Kidney glomerular epithelial cell (primary cell): ENCODE measurements around the gene ECM1.

Source experiments
- DNase-seq: peaks from one replicate; lab custom pipeline; 2025; lab: John Stamatoyannopoulos, UW

The ECM1 gene

DNA sequence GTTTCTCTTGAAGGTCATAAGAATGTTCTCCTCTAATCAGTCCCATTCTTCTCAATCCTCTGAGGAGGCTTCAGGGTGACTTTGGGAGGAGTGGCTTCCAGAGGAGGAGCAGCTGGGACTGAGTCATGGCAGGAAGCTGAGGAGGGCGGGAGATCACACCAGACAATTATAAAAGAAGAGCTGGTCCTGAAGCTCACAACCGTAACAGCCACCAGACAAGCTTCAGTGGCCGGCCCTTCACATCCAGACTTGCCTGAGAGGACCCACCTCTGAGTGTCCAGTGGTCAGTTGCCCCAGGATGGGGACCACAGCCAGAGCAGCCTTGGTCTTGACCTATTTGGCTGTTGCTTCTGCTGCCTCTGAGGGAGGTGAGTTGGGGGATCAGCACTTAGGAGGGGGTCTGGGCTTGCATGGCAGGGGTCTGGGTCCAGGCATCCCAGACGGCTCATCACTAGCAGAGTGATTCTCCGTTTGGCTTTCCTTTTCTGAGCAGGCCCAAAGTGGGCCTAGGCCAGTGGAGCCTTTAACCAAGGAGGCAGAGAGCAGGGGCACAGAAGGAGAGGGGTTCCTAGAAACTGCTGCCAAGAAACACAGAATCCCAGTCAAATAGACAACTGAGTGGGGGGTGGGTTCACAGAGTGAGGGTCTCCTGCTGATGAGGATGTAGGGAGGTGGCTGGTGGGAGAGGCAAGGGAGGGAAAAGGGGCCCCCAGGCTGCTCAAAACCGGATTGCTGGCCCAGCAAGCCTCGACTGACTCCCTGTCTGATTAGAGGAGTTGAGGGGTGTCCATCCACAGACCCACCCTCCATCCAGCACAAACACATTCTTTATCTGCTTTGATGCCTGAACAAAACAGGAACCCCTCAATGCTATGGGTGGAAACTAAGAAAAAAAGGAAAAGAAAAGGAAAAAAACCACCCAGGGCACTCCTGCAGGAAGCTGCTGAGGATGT lies at the start of gene ECM1:
Gene ECM1 (plus strand): TSS at position 198 of the 953 bp plus-strand sequence. CDS start 101 bp downstream, at position 299.
- peak; percentile 20 for DNase-seq

DNA sequence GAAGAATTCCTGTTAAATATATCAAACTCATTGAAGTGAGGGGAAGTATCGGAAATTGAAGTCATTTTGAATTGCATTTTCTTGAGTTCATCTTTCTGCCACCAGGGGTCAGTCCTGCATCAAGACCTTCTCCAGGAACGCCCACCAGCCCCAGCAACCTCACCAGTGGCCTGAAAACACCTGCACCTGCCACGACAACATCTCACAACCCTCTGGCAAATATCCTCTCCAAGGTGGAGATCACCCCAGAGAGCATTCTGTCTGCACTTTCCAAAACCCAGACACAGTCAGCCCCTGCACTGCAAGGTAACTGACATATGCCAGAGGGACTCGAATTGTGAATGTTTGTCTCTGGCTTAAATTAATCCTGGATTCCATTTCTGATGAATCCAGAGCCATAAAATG lies 43.5 kb upstream of the ECM1 start:
- peak; percentile 56 for DNase-seq

DNA sequence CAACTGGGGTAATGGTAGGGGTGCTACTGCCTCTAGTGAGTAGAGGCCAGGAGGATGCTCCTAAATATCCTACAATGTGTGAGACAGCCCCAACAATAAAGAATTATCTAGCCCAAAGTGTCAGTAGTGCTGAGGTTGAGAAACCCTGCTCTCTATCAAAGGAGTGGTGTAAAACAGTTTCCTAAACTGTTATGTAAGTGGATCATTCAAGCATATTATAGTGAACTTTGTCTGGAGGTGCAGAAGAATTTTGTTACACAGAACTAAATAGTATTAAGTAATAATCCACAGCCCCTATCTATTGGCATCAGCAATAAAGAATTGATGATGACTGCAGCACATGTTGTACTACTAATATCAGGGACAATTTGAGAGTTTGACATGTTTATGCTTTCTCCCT lies 40.9 kb upstream of the ECM1 start:
- DNase-seq, result no peak

DNA sequence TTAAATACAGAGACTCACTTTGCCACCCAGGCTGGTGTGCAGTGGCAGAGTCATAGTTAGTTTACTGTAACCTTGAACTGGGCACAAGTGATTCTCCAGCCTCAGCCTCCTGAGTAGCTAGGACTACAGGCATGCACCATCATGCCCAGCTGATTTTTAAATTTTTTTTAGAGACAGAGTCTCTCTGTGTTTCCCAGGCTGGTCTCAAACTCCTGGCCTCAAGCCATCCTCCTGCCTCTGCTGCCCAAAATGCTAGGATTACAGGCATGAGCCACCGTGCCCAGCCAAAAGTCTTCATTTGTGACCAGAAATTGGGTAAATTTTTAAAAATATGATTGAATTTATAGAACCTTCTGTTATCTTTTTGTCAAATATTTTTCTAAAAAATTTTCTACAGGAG lies 38.6 kb upstream of the ECM1 start:
- no peak for DNase-seq

DNA sequence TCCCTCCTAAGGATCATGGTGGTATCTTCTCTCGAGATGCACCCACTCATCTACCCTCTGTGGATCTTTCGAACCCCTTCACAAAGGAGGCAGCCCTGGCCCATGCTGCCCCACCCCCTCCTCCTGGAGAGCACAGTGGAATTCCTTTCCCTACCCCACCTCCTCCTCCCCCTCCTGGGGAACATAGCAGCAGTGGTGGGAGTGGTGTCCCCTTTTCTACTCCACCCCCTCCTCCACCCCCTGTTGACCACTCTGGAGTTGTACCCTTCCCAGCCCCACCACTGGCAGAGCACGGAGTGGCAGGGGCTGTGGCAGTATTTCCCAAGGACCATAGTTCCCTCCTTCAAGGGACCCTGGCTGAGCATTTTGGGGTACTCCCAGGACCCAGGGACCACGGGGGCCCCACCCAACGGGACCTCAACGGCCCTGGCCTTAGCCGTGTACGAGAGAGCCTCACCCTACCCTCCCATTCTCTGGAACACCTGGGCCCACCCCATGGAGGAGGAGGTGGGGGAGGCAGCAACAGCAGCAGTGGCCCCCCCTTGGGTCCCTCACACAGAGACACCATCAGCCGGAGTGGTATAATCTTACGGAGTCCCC lies 35.2 kb upstream of the ECM1 start:
- no peak for DNase-seq

DNA sequence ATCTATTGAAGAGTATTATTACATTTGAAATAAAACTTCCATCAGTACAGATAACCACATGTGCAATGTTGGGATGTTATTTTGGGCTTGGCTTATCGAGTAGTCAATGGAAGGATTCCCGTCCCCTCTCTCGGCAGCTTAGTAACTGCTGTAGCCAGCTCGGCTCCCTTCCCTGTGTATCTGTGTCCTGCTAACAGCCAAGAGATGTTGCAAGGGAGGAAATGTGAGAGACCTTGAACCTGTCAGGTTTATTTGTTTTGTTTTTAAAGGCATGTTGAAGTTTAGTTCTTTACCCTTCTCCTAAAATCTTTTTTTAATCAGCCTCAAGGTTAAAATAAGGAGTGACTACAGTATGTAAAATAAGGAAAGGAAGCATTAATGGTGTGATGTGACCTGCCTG lies 34.2 kb upstream of the ECM1 start:
- no peak for DNase-seq

DNA sequence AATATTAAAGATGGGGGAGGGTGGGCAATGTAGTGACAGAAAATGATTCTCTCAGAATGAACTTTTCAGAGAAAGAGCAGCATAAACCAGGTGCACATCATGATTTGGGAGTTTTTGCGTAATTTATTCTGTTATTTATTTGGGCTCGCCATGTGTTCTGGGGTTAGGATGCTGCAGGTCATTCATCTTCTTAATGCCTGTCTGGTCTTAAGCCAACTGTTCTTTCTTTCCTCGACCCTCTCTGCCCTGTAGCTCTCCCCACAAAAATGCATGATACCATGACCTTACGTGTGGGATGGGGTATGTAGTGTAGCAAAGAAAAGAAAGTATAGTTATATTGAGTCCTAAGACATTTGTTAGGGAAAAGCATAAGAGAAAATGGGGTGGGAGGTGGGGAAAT lies 33.0 kb upstream of the ECM1 start:
- DNase-seq, result no peak

DNA sequence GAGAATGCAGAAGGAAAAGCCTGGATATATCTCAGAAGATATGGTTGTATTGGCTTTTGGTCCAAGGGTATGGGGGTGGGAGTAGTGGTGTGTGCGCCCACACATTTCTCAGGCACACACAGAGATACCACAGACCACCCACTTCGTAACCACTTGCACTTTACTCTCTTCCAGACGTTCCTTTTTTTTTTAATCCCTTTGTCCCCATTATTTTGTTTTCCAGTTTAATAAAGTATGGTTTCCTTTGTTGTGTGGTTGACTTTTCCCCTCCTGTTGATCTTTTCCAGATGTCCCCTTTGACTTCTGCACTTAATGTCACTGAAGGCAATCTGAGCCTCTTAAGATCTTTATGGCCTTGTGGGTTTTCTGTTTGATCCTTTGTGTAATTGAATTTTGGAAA lies 31.2 kb upstream of the ECM1 start:
- no peak for DNase-seq

DNA sequence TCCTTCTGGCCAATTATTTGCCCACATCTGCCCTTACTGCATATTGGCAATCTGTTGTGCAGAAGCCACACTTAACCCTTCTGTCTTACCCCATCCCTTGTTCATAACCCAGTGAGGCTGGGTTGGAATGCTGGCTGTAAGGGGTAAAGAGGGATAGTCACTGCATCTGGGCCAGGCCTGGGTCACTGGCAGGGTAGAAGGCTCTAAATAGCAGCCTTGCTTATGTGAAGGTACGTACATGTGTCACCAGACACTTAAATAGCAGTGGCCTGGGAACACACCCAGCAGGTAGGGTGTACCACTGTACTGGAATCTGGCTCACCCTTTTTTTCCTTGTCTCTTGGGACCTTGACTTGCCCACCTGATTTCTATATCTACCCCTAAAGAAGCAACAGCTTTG lies 30.6 kb upstream of the ECM1 start:
- no peak for DNase-seq

DNA sequence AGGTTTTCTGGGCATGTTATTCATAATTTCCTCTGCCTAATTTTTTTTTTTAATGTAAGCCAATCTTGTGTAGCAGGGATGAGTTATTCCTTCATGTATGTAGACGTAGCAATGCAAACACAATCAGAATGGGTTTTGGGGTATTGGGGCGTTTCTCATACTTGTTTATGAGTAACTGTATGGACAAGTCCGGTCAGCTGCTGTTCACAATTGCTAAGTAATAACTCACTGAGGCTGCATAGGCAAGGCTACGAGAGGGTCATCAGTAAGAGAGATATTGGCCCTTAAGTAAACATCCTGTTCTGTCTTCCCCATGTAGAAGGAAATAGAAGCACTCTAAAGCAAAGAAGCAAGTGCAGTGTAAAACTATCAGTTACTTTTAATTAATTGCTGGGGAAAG lies 30.2 kb upstream of the ECM1 start:
- DNase-seq, result no peak

DNA sequence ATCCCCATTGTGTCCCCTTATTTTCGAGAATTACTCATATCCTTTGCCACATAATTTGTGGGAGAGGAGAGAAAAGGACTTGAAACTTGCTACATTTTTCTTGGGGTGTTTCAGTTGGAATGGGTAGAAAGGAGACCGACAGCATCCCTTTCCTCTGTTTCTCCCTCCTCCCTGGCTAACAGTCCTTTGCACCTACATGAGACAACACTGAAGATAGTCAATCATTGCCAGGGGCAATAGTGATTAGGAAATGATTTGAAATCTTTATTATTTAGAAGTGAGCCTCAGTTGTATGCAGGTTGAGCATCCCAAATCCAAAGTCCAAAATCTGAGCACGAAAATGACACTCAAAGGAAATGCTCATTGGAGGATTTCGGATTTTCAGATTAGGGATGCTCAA lies 28.5 kb upstream of the ECM1 start:
- DNase-seq, result no peak

DNA sequence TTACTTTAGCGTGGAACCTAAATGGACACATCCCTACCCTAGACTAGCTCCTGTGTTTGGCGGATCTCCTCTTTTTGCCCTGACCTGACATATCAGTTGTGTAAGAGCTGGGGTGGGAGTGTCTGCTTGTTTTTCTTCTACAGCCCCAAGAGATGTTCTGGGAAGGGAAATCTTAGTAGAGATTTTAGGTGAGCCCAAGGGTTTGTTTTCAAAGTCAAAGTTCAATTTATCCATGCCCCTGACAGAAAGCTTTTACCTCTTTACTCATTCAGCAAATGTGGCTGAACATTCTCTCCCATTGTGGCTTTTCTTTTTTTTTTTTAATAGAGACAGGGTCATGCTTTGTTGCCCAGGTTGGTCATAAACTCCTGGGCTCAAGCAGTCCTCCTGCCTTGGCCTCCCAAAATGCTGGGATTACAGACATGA lies 28.0 kb upstream of the ECM1 start:
- no peak for DNase-seq

DNA sequence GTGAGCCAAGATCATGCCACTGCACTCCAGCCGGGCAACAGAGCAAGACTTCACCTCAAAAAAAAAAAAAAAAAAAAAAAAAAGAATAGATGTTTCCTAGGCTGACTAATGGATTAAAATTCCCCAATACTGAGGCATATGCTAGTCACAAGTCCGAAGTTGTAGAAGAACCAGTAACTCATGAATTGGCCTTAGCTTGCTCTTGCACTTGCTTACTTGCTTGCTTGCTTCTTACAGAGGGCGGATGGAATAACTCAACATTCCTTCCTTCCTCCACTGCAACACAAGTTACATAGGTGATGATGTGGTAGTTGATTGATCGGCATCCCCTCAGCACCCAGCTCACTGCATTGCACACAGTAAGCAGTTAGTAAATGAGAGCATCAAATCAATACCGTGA lies 23.5 kb upstream of the ECM1 start:
- no peak for DNase-seq

DNA sequence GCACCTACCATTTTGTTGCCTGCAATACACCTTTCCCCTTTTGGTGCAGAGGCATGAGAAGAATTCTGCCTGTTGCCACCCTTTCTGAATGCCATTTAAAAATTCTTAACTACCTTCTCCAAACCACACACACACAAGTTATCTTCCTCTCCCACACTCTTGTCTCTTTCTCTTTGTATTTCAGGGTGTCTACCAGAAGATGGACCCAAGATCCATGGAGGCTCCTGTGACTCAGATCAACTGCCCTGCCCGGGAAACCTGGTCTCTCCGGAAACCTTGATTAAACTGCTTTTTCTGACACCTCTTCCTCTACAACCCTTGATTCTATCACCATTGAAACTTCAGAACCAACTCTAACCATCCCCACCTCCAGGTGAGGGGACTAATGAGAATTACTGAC lies 23.0 kb upstream of the ECM1 start:
- peak; percentile 18 for DNase-seq

DNA sequence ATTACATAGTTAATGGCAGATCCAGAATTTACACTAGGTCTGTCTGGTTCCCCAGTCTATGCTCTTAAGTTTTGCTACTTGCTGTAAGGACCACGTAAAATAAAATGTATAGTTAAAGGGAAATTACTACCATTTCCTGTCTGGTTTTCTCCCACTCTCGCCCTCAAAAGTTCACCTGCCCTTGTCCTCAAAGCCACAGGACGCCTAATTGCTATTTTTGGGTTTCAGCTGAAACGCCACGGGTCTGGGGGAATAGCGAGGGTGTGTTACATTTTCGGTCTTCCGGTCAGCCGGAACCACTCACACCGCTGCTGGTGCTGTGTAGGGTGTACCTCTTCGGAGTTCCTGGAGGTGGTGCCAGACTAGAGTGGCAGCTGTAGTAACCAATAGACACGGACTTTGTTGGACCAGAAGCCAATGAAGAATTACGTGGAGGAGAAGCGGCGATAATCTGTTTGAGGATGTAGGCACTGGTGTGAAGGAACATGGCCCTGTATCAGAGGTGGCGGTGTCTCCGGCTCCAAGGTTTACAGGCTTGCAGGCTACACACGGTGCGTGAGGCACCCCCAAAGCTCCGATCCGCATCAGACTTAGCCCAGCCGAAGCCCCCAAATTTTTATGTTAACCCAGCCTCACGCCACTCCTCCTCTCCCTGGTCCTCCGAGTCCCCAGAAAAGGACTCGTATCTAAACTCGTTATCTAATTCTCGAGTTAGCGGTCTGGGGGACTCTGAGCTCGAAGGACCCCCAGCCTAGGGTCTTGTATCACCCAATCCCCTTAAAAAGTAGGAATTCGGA lies 20.7 kb upstream of the ECM1 start, which contains the start of gene TARS2:
Gene TARS2 (plus strand): TSS at position 454 of the 797 bp plus-strand sequence. CDS start 32 bp downstream, at position 486.
- peak; percentile 99 for DNase-seq

DNA sequence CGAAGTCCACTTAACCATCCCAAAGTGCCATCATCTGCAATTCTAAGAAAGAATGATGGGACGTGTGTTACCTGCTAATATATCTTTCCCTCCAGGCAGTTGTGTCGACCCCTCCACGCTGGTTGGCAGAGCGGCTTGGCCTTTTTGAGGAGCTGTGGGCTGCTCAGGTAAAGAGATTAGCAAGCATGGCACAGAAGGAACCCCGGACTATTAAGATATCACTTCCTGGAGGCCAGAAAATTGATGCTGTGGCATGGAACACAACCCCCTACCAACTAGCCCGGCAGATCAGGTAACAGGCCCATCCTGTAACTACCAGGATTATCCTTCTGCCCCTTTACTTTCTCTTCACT lies 20.2 kb upstream of the ECM1 start:
- no peak for DNase-seq

DNA sequence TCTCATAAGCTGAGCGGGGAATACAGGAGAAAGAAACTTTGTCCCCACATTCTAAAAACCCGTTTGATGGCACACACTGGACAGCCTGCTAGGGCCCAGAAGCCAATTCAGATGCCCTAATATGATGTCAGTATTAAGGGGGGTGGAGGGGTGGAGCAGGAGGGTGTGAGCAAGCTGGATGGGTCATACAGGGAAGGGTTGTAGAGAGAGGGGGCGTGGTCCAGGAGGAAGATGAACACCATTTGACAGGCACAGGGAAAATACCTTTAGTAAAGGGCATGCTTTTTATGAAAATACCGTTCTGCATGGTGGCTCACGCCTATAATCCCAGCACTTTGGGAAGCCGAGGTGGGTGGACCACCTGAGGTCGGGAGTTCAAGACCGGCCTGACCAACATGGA lies 14.7 kb upstream of the ECM1 start:
- DNase-seq, result no peak

DNA sequence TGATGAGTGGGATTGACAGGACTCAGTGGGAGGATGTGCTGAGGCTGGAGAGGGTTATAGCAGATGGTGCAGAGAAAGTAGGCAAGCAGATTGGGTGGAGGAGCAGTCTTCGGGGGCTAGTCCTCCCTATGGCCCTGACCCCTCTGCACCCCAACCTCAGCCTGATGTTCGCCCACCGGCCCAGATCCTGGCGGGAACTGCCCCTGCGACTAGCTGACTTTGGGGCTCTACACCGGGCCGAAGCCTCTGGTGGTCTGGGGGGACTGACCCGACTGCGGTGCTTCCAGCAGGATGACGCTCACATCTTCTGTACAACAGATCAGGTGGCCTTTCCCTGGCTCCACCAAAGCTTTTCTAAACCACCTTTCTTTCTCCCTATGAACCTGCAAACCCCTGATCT lies 9.6 kb upstream of the ECM1 start:
- no peak for DNase-seq

DNA sequence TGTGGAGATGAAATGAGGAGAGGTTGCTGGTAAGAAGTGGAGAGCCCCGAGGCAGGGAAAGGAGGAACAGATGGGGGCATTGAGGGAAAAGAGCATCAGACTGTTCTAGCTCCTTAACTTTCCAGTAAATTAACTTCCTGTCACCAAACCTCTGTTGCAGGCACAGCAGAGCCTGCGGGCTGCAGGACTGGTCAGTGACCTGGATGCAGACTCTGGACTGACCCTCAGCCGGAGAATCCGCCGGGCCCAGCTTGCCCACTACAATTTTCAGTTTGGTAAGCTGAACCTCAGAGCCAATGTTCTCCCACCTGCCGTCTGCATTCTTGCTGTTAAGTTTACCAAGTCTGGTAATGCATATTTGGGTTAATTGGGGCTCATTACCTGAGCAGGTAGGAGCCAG lies 2.5 kb upstream of the ECM1 start:
- DNase-seq, result no peak

DNA sequence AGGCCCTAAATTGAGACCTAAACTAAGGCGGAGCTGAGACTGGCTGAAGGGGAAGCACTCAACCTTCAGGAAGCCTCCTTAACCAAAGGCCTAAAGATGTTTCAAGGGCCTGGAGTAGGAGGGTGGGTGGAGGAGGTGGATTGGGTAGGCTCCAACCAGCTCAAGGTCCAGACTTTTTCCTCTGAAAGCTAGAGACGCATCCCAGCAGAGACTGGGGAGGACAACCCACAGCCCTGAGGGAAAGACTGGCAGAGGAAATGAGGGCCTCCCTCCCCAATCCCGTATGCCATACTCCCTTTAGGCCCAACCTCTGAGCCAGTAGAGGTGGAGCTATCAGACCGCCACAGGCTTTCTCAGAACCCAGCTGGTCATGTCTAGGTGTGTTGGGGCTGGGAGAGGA lies 1.1 kb downstream of the ECM1 start:
- DNase-seq, result no peak

DNA sequence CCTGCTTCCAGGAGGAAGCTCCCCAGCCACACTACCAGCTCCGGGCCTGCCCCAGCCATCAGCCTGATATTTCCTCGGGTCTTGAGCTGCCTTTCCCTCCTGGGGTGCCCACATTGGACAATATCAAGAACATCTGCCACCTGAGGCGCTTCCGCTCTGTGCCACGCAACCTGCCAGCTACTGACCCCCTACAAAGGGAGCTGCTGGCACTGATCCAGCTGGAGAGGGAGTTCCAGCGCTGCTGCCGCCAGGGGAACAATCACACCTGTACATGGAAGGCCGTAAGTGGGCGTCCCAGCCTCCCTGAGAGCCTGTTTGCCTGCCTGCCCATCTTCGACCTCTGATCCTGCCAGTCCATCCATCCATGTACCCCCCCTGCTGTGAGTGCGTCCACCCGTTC lies 3.6 kb downstream of the ECM1 start:
- DNase-seq, result no peak

DNA sequence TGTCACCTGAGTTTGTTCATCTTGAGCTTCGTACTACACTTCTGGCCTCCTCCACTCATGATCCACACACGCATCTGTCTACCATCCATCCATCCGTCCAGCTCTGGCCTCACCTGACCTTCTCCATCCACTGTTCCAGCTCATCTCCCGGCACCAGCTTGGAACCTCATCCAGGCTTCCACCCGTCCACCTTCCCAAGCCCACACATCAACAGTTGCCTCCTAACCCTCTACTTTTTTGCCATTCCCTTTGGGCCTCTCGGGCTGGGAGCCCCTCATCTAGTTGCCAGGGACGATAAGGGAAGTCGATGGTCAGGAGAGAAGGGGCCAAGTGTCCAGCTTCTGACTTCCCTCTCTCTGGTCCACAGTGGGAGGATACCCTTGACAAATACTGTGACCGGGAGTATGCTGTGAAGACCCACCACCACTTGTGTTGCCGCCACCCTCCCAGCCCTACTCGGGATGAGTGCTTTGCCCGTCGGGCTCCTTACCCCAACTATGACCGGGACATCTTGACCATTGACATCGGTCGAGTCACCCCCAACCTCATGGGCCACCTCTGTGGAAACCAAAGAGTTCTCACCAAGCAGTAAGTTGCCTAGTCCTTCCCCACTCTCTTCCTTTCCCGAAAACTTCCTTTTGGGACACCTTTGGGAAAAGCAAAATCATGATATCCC lies 4.2 kb downstream of the ECM1 start:
- no peak for DNase-seq
